ENCODE measurements around the gene SDCCAG8.

GRCh38 chr1:243229526-243229925 is 26.3 kb upstream of the SDCCAG8 start:
- TF ChIP-seq ZFX (IDR thresholded peaks at IDR 0.05; ENCODE audit: borderline replicate concordance) (no peak), CTCF (IDR thresholded peaks at IDR 0.05) (no peak)
